ENCODE data around the gene KRTAP10-3. TPM values are rescaled to one million over a fixed set of nuclear protein-coding genes. Genes with fewer than 3 reads are reported as not detected.
"Not testable (repeated sequence)": the region's sequence is repeated elsewhere in the genome, so short reads cannot be mapped to it uniquely, and the experiment has no call there.

The KRTAP10-3 gene
- total RNA-seq, 1 experiment from 2014 or later: not detected

GRCh38 chr21:44581158-44581557 lies 22.6 kb upstream of the KRTAP10-3 start:
- in situ Hi-C loops (cut with HindIII; ENCODE audit: low pct_unique_long_range_greater_than_20kb, low sequenced_read_pairs): no loop called here
- CTCF ChIA-PET: no interaction called here

GRCh38 chr21:44580231-44580821 lies 21.7 kb upstream of the KRTAP10-3 start, which contains the start of gene KRTAP10-5:
Gene KRTAP10-5 (minus strand): TSS chr21:44580604. CDS start chr21:44580578, 26 bp downstream.
- in situ Hi-C loops (cut with HindIII; ENCODE audit: low pct_unique_long_range_greater_than_20kb, low sequenced_read_pairs); H3K4me1 ChIP-seq (ENCODE audit: control insufficient read depth, insufficient read depth, low read length); BruUV-seq (replicated peaks); H3K27me3 ChIP-seq (ENCODE audit: control insufficient read depth, insufficient read depth, low read length); H3K36me3 ChIP-seq (ENCODE audit: control insufficient read depth, insufficient read depth, low read length); H3K9me3 ChIP-seq (ENCODE audit: control insufficient read depth, insufficient read depth, low read depth, low read length); intact Hi-C loops (cut with micrococcal nuclease; ENCODE audit: unreplicated experiment); DNase-seq (ENCODE audit: low read depth, low spot score); POLR2A ChIA-PET; H3K27ac ChIP-seq (ENCODE audit: low read length): not testable (repeated sequence)
- CTCF ChIA-PET: interaction anchor here (0.7 kb wide), 2 partner anchors 31 to 91 kb away, joined by 3 to 4 read pairs; no protein-coding TSS in a partner anchor
- peak; percentile 74 for ATAC-seq
- H3K4me3 ChIP-seq (ENCODE audit: low read depth in 2 of 2, low read length in 2 of 2): peak within 1 kb of the TSS in 1 of 2 experiments; percentile 24; a peak in 1 of 4 replicates
- TF ChIP-seq CTCF (IDR thresholded peaks at IDR 0.05): 0 out of 2 replicates have a peak, but pooled peaks have one; percentile 14

More at GRCh38 chr21:44581158-44581557, 22.6 kb upstream of the KRTAP10-3 start:
- Histone ChIP-seq H3K9me3 (ENCODE audit: control insufficient read depth, insufficient read depth, low read depth, low read length) (0 out of 2 replicates have a peak, but pooled peaks cover 7% of the 10 kb centered on the region), H3K36me3 (ENCODE audit: control insufficient read depth, insufficient read depth, low read length) (no peaks in the 10 kb centered on the region), H3K4me3 (ENCODE audit: low read depth in 2 of 2, low read length in 2 of 2) (no peak overlapping the region), H3K27ac (ENCODE audit: low read length) (no peak overlapping the region), H3K4me1 (ENCODE audit: control insufficient read depth, insufficient read depth, low read length) (peaks cover 4% of the 10 kb centered on the region; the same call in 1 of the 2 replicates), H3K27me3 (ENCODE audit: control insufficient read depth, insufficient read depth, low read length) (peaks cover 4% of the 10 kb centered on the region)
- TF ChIP-seq SIN3A (IDR thresholded peaks at IDR 0.05; ENCODE audit: borderline replicate concordance, insufficient read depth, low read depth, low read length): no peak
- no peak for TF ChIP-seq POLR2AphosphoS5 (IDR thresholded peaks at IDR 0.05; ENCODE audit: low read depth, low read length)
- TF ChIP-seq CTCF (IDR thresholded peaks at IDR 0.05): no peak
- TF ChIP-seq, protein P1, sequence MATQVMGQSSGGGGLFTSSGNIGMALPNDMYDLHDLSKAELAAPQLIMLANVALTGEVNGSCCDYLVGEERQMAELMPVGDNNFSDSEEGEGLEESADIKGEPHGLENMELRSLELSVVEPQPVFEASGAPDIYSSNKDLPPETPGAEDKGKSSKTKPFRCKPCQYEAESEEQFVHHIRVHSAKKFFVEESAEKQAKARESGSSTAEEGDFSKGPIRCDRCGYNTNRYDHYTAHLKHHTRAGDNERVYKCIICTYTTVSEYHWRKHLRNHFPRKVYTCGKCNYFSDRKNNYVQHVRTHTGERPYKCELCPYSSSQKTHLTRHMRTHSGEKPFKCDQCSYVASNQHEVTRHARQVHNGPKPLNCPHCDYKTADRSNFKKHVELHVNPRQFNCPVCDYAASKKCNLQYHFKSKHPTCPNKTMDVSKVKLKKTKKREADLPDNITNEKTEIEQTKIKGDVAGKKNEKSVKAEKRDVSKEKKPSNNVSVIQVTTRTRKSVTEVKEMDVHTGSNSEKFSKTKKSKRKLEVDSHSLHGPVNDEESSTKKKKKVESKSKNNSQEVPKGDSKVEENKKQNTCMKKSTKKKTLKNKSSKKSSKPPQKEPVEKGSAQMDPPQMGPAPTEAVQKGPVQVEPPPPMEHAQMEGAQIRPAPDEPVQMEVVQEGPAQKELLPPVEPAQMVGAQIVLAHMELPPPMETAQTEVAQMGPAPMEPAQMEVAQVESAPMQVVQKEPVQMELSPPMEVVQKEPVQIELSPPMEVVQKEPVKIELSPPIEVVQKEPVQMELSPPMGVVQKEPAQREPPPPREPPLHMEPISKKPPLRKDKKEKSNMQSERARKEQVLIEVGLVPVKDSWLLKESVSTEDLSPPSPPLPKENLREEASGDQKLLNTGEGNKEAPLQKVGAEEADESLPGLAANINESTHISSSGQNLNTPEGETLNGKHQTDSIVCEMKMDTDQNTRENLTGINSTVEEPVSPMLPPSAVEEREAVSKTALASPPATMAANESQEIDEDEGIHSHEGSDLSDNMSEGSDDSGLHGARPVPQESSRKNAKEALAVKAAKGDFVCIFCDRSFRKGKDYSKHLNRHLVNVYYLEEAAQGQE (IDR thresholded peaks at IDR 0.05; ENCODE audit: insufficient read depth in 1 of 2, low read depth in 2 of 2, low read length in 1 of 2): no peak
- TF ChIP-seq TCF7L2 (IDR thresholded peaks at IDR 0.05; ENCODE audit: low read depth, low read length): no peak
- DNase-seq (ENCODE audit: low read depth, low spot score) (no peak), ATAC-seq (no peak)
- POLR2A ChIA-PET: no interaction called here
- intact Hi-C loops (cut with micrococcal nuclease; ENCODE audit: unreplicated experiment): no loop called here
- no TSS peak for BruUV-seq (replicated peaks)
